SHP77 (cell line): ENCODE results near the gene SEPSECS.

Experiments
- DNase-seq, 2 experiments: peaks; one replicate each; lab custom pipeline; 2025; lab: John Stamatoyannopoulos, UW

SEPSECS gene

DNA sequence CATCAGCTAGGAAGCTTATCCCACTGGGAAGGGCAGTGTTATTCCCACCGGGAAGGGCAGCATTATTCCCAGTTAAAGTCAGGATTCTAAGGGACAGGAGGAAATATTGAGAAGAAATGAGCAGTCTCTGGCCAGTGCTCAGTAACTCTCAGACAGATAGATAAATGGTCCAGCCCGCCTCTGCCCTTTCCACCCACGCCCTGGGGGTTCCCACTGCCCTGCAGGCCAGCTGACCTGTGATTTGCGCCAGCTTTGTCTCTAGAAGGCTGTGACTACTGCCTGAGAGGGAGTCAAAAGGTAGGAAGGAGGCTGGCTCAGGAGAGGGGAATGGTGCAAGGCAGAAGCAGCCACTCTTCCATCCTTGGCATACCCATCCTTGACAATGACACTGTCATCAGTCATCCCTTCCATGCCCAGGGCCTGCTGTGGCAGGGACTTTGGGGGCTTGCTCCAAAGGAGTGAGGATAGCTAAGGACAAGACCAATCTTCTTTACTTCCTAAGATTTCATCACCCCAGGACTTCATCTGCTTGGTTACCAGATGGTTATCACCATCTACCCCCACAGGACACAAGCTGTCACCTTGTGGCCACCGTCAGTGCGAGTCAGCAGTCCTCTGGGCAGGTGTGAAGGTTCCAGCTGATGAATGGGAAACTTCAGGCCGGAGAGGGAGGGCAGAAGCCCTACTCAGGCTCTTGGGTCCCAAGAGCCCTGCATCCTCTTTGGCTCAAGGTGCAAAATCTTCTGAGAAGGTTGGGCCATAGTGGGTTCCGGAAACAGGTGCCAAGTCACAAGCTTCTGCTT, 49.5 kb downstream of the SEPSECS start:
- DNase-seq, result no peak

DNA sequence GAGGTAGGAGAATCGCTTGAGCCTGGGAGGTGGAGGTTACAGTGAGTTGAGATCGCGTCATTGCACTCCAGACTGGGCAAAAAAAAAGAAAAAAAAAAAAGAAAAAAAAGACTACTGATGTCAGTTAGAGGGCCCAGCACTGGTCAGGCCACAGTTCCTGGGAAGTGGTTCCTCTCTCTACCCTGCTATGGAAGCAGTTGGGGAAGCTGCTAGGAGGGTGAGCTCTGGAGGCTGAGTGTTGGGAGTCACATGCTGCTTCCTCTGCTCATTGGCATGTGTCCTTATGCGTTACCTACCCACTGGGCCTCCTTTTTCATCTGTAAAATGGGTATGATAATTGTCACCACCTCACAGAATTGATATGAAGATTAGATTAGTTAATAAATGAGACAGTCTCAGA, 50.7 kb downstream of the SEPSECS start:
- no peak for DNase-seq

DNA sequence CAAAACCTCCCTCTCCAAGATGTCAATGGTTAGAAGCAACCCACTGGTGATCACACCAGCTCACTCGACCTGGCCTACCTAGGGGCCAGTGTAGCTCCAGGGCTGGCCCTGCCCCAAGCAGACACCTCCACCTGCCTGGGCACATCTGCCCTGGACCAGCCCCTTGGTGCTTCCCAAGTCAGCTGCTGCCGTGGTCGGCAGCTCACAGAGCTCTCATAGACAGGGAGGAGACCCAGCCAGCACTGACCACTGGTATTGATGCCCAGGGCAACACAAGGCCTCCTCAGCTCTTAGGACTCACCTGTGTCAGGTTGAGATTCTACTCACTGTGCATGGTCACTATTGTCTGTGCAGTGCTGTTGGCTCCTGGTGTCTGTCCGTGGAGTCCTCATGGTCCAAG, 51.7 kb downstream of the SEPSECS start:
- no peak for DNase-seq

DNA sequence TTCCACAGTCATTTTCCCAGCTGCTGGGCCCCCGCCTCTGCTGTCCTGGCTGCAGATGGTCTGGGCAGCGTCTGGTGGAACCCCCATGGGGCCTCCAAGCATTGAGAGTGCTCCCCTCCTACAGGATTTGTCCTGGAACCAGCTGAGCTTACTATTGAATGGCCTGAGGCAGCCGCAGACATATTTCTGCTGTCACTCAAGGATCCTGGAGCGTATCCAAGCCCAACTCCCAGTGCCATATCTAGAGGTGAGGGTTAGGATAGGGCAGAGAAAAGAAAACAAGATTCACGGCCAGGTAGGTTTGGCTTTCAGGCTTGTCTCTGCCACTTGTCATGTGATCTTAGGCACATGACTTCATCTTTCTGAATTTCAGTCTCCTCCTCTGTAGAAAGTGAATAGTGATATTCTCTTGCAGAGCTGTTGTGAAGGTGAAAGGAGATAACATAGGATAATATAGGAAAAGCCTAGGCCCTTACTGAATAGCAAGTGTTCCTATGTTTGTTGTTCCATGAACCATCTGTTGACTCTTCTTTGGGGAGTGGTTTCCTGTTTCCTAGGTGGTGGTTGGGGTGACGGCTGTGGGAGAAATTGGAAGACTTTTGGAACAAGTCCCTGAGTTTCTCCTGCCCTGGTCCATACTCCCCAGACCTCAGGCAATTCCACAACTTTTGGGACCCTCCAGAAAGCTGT, 52.3 kb downstream of the SEPSECS start:
- no peak for DNase-seq

DNA sequence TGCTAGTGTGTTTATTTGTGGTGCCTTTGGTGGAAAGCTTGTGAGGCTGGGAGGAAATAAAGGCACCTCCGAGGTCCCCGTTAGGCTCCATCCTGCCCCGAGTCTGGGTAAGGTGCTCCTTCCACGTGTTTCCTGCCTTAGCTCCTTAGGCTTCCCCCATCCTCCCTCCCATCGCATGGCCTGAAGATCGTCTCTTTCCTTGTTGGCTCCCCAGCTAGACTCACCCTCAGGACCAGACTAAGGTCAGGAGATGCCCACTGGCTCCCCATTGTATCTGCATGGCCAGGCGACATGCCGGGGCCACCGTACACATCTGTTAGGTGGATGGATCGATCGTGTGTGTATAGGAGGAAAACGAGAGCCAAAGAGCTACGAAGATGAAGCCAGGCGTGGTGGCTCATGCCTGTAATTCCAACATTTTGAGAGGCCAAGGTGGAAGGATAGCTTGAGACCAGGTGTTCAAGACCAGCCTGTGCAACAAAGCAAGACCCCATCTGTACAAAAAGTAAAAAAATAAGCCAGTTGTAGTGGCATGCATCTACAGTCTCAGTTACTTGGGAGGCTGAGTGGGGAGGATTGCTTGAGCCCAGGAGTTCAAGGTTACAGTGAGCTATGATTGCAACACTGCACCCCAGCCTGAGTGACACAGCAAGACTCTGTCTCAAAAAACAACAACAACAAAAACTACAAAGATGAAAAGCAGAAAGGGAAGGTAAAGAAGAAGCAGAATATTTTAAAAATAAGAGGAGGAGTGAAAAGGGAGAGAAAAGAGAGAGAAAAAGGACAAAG, 53.7 kb downstream of the SEPSECS start:
- no peak for DNase-seq

DNA sequence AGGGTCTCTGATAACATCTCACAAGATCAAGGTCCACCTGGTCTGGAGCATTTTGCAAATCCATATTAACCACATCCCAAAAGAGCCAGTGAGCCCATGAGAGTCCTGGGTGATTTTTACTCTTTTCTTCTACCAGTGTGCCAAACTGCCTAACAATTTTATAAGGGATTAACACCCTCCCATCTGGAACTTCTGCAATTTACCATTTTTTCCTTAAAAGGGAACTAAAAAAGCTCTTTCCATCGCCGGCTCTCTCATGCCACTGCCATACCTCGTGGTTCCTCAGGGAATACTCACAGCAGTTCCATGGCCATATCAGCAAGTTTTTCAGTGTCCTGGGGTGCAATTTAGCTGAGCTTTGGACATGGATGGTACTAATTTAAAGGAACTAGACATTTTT, 55.7 kb downstream of the SEPSECS start:
- no peak for DNase-seq

DNA sequence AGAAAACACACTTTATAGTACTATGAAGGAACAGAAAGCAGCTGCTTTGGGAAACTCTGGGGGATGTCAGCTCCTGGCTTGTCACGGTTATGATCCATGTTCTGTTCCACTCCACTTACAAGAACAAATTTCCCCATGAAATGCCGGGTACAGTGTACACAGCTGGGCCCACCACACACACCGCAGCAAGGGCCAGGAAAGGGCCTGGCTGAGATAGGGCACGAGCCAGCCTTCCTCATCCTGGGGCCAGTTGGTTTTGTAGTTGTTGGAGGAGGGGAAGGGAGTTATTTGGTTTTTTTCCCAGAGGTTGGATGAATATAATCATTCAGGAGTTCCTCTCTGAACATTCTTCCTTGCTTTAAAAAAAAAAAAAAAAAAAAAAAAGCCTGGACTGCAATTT, 56.8 kb downstream of the SEPSECS start:
- DNase-seq, result peak in 1 of 2 experiments; percentile 9

DNA sequence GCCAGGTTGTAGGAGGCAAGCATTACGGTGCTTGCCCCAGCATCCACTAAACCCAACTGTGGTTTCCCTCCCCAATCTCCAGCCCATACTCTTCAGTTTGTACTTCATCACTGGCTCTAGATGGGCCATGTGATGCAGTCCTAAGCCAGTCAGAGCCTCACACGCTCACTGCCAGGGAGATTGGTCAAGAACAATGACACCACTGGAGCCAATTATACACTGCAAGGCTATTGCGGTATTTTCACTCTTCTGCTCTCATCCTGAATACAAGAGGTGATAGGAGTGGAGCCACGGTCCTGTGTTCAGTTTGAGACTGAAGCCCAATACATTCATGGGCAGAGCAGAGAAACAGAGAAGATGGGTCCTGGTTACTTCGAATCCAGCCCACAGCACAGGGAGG, 58.4 kb downstream of the SEPSECS start:
- DNase-seq, result no peak

DNA sequence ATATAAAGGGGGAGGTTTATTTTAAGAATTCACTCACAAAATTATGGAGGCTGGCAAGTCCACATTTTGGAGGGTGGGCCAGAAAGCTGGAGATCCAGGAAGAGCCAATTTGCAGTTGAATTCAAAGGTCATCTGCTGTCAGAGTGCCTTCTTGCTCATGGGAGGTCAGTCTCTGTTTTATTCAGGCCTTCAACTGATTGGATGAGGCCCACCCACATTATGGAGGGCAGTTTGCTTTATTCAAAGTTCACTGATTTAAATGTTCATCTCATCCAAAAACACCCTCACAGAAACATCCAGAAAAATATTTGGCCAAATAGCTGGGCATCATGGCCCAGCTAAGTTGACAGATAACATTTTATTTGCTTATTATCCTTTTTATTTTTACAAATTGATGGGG, 59.5 kb downstream of the SEPSECS start:
- no peak for DNase-seq

DNA sequence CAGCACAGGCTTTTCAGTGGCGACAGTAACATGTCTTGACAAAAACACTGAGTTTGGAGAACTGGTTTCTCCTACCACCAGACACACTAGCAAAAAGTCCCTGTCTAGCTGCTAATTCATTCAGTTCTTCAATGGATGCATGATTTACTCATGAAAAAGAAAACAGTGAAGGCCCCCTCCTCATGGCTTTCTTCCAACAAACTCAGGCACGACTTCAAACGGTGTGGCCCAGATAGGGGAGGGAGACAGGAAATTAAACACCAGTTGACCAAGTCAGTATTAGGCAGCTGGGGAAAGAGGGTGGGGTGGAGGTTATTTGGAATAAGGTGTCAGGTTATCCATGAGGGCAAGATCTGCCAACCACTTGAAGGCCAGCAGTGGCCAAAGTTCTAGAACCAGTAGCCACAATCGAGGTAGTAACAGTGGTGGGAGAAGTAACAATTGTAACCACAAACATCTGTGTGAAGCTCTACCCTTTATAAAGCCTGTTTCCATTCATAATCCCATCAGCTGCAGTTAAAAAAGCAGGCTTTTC, 60.2 kb downstream of the SEPSECS start:
- DNase-seq, result no peak

DNA sequence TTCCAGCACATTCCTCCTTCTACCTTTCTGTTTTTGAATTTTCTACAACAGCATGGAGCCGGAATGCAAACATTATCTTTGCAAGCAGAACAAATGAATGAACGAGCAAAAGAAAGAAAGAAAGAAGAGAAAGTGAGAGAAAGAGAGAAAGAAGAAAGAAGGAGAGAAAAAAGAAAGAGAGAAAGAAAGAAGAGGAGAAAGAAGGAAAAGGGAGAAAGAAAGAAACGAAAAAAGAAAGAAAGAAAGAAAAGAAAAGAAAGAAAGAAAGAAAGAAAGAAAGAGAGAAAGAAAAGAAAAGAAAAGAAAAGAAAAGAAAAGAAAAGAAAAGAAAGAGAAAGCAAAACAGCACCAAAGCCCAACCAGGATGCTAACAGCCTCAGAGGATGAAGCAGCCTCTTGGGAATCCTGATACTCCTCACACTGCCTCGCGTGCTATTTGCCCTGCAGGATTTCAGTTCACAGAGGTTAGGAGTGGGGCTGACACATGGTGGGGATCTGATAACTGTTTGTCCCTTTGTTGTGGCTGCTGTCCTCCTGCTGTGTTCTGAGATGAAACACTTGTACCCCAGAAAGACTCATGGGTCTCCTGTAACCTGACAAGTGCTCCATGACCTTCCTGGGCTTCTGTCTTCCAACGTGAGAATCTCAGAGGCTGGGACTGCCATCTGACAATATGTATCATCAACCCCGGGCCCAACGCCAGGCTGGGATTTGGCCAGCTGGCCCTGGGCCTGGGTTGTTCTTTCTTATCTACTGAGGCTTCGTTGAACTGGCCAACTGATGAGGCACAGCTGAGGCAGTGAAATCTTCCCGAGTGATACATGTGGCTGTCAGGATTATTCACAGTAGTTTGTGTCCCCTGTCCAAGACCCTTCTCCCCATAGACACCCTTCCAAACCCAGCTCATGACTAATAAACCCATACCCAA, 61.0 kb downstream of the SEPSECS start:
- DNase-seq, result no peak

DNA sequence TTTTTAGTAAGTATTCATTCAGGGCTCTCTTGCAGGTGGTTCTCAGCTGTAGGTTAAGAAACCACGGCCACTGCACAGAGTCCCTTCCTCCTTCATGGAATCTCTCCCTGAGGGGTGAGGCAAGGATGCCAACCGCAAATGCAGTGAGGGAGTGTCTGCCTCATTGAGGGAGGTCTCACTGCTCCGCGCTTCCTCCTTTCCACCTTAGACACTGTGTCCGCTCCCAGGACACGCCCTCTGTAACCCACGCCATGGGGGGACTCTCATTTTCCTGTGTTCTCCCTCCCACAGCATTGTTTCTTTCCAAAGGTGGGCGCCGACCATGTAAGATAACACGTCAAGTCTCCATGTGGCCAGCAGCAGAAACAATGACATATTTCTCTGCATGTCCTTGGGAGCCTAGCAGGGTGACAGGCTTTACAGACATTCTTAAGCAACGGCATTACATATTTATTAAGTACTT, 63.2 kb downstream of the SEPSECS start:
- no peak for DNase-seq

DNA sequence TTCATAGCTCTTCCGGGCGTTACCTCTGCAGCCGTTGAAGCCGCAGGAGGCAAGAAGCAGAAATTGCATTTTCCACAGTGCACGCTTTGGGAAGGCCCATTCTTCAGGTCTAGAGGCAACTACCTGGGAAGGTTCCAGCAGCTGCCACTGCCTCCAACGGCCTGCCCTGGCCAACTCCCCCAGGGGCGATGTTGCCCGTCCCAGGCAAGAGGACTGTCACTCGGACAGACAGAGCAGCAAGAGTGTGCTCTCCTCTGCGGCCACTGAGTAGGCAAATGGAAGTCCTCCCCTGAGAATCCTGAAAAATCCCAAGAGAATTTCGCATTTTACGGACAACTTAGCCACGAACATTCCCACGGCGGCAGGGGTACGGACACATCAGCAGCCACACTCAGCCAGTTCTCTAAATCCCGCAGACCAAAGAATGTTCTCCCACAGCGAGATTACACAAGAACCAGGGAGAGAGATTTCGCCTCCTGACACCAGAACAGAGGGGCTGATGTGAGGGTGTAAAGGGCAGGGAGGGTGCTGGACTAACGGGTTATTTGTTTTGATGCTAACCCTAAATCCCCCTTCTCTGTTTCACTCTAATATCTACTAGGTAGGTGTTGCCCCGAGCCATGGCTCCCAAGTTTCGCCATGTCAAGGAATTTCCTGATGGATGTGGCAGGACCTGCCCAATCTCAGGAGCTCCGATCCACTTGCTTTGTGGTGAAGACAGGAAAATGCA, 63.8 kb downstream of the SEPSECS start:
- DNase-seq, result no peak

DNA sequence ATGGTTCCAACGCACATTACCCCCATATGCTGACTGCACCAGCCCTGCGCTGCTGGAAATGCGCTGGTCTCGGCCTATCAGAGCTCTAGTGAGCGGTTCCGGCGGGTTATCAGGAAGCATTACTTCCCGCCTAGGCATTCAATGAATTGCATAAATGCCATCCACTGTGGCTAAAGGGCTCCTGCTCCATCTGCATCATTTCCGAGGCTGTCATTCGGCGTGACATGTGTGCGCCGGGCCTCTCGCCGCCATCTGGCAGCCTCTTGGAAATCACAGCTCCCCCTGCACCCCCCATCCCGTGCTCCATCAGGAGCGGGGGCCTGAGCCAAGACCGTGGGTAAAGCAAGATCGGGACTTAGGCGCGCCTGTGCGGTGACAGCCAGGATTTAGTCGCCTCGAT, 64.4 kb downstream of the SEPSECS start:
- DNase-seq, result no peak

DNA sequence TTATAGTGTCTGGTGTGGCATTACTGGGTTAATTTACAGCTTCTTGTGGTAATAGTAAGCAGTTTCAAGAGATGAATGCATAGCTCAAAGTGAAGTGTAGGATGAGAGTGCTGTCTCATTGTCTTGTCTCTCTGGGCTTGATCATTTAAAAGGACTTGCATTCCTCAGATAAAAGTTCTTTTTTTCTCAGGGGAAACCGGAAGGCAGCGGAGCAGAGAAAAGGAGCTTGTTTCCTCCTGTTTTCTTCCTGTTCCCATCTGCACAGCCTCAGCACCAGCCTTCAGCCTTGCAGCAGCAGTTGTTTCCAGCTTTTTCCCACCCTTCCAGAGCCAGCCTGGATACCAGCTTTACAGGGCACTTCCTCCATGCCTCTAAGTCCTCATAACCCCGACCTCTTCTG, 68.1 kb downstream of the SEPSECS start:
- DNase-seq, result no peak

DNA sequence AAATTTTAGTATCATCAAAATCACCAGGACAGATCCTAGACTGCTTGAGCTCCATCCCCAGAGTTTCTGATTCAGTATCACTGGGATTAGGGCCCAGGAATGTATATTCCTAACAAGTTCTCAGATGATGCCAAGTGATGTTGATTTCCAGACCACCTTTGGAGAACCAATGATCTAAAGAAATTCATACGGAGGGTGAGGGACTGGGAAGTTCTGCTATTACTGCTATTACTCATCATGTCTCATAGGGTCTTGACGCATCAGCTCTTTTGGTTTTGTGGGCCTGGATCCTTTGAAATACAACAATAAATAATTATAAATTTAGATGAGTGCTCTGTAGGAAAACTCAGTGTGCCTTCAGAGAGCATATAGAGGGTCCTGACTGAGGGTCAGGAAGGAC, 69.7 kb downstream of the SEPSECS start:
- no peak for DNase-seq

DNA sequence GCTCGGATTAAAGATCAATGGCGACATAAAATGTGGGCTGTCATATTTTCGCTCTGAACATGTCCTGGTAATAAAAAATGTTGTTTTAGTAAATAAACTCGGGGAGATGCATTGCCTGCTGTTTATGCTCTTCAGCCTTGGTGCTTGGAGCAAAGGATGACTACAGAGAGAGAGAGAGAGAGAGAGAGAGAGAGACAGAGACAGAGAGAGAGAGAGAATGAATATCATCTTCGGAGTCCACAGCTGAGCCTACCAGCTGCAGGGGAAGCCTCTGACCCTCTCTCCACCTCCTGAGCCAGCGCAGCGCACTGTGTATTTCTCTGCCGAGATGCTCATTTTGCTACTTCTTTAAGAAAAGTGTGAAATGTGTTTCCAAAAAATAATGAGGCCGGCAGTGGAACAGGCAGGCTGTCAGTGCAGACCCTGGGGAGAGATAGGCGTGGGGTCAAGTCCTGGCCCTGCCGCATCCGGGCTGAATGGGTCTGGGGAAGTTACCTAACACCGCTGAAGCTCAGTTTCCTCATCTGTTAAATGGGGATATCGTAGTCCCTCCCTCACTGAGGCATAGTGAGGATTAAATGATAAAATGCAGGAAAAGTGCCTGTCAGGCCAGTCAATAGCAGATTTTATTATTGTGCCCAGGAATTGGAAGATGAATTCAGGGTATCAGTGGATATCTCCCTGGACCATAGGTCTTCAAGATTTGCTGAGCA, 71.0 kb downstream of the SEPSECS start:
- DNase-seq, result no peak

DNA sequence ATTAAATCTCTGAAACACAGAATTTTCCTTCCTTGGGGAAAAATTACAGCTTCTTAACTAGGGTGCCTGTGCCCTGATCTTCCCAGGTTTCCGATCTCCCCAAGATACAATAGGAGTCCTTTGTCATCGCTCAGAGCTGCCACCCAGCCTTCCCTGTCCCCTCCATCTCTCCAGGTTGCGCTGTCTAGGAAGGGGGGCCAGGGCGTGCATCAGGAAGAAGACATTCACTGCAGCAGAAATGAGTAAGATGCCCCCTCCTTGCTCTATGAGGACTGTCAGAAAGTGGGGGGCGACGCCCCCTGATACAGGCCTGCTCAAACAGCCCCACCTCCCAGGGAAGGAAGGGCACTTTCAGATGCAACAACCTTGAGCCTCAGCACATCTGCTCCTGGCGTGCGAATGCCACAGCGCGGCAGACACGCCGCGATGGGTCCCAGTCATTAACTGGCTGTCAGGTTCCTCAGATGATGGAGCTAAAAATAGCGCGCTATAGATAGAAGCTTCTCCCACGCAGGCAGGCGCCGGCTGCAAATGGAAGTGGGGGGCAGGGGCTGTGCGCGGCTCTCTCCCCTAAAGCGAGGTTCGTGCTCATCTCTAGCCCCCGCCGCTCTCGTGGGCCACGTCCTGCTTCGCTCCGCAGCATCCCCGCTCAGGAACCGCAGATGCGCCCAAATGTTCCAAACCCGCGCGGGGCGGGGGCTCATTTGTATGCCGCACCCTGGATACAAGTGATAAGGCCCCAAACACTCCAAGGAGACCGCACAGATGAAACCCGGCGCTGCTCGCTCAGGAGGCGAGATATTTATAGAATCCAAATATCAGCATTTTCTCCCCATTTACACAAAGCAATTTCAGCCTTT, 71.9 kb downstream of the SEPSECS start:
- DNase-seq, result no peak

DNA sequence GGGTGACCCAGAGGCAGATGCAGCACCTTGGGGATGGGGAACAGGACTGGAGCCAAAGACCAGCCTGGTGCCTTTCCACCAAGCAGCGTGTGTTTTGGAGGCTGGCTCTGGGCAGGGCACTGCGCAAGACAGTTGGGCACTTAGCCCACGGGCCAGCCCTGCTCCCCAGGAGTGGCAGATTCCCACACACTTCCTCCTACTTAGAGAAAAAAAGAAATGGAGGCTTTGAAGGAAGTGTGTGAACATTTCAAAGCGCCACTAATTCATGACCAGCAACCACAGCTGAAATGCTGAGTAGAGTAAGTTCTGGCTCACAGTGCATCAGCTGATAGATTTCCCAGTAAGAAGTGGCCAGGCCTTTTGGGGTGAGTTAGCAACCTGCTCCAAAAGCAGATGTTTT, 74.6 kb downstream of the SEPSECS start:
- no peak for DNase-seq
